ENCODE data around the gene CACNA1C.

- TF ChIP-seq CTCF (IDR thresholded peaks at IDR 0.05; ENCODE audit: low read depth, low read length, poor library complexity, severe bottlenecking) (no peak), EZH2phosphoT487 (IDR thresholded peaks at IDR 0.05; ENCODE audit: borderline replicate concordance, low read length) (no peak)
These were observed 357.7 kb downstream of the CACNA1C start for GRCh38 chr12:2410496-2410895.

Measured in DOHH2 (cell line).